Adrenal gland (tissue), 5 donors: ENCODE results near the gene AACS.

Experiments used
- CTCF ChIP-seq, 6 experiments: fragments of 450-650 bp in 4 of 6; fragments of 200-600 bp in 2 of 6; sonication (generic) in 1 of 6; IDR thresholded peaks; 1 replicate in 5 of 6; 2 replicates in 1 of 6; pipeline versions ENCODE4 v1.5.1 to v1.8.0; 2016 to 2021; ENCODE audit warnings: antibody characterized with exemption in 6 of 6, mild to moderate bottlenecking in 2 of 6, moderate library complexity in 1 of 6
- POLR2A ChIP-seq, 2 donors: fragments of 450-650 bp; IDR thresholded peaks; one replicate each; pipeline ENCODE4 v1.6.1; 2017; ENCODE audit warnings: antibody characterized with exemption in 2 of 2, mild to moderate bottlenecking in 2 of 2, moderate library complexity in 1 of 2
- donor health status: DM: no; HTN: no; CAD: no.

GRCh38 chr12:125049093-125049458, 16.2 kb upstream of the AACS start:
- TF ChIP-seq CTCF (IDR thresholded peaks at IDR 0.05), result no peak
- no peak for TF ChIP-seq POLR2A (IDR thresholded peaks at IDR 0.05)
